HG03469 (cell line): ENCODE results near the gene AAGAB.

Experiments
- ATAC-seq: cut with Tn5 transposase; IDR thresholded peaks from one replicate; pipeline ENCODE4 v1.9.1; 2021; ENCODE audit warnings: mild to moderate bottlenecking, moderate library complexity, moderate number of reproducible peaks; ENCODE audit not compliant: unreplicated experiment

Gene AAGAB

GRCh38 chr15:67174864-67175573 lies 79.4 kb downstream of the AAGAB start:
- no peak for ATAC-seq

- ATAC-seq = no peak
Observed at GRCh38 chr15:67174446-67174845, 80.0 kb downstream of the AAGAB start.

GRCh38 chr15:67173786-67174185 lies 80.7 kb downstream of the AAGAB start:
- no peak for ATAC-seq

- no peak for ATAC-seq
Observed at GRCh38 chr15:67173005-67173404, 81.5 kb downstream of the AAGAB start.

- ATAC-seq = no peak
Observed at GRCh38 chr15:67172172-67172571, 82.3 kb downstream of the AAGAB start.

GRCh38 chr15:67171471-67171870 lies 83.0 kb downstream of the AAGAB start:
- ATAC-seq = no peak

GRCh38 chr15:67170143-67170925 lies 84.1 kb downstream of the AAGAB start:
- no peak for ATAC-seq

GRCh38 chr15:67168694-67169093 lies 85.8 kb downstream of the AAGAB start:
- no peak for ATAC-seq

GRCh38 chr15:67167091-67167490 lies 87.4 kb downstream of the AAGAB start:
- no peak for ATAC-seq

- ATAC-seq = no peak
Observed at GRCh38 chr15:67166280-67167009, 88.0 kb downstream of the AAGAB start.

GRCh38 chr15:67165254-67166253 lies 88.9 kb downstream of the AAGAB start:
- no peak for ATAC-seq

GRCh38 chr15:67164811-67165253 lies 89.6 kb downstream of the AAGAB start:
- ATAC-seq = no peak

- ATAC-seq = no peak
Observed at GRCh38 chr15:67164401-67164791, 90.1 kb downstream of the AAGAB start.

GRCh38 chr15:67163180-67163579 lies 91.3 kb downstream of the AAGAB start:
- ATAC-seq = no peak

GRCh38 chr15:67161881-67162280 lies 92.6 kb downstream of the AAGAB start:
- no peak for ATAC-seq

GRCh38 chr15:67161412-67161811 lies 93.0 kb downstream of the AAGAB start:
- no peak for ATAC-seq

- ATAC-seq = no peak
Observed at GRCh38 chr15:67158367-67158766, 96.1 kb downstream of the AAGAB start.

GRCh38 chr15:67157521-67158252 lies 96.8 kb downstream of the AAGAB start:
- no peak for ATAC-seq

- no peak for ATAC-seq
Observed at GRCh38 chr15:67156834-67157233, 97.6 kb downstream of the AAGAB start.

- no peak for ATAC-seq
Observed at GRCh38 chr15:67156426-67156825, 98.0 kb downstream of the AAGAB start.
